SK-N-SH (cell line): ENCODE results near the gene GLIPR1L1. TPM values are rescaled to one million over a fixed set of nuclear protein-coding genes. Genes with fewer than 3 reads are reported as not detected.

Experiments used
- CTCF ChIA-PET: fragments of 300-600, 350-600 bp; formaldehyde crosslinking; extraction: SDS; loops from one replicate; lab custom pipeline; 2021; lab: Yijun Ruan, JAX
- POLR2A ChIA-PET: fragments of 350-600 bp; sonication (Branson Sonifier 250); formaldehyde crosslinking; extraction: SDS; loops from one replicate; lab custom pipeline; 2020; ENCODE audit warnings: antibody characterized with exemption, inconsistent platforms; lab: Yijun Ruan, JAX
- DNase-seq: peaks from one replicate; pipeline ENCODE4 v3.0.0; 2012
- H2AFZ ChIP-seq: fragments of 200-600 bp; sonication (generic); 2 replicates; pipeline ENCODE4 v1.8.1; 2016; ENCODE audit warnings: antibody characterized with exemption, mild to moderate bottlenecking, low read depth
- H3F3A ChIP-seq: fragments of 200-600 bp; sonication (generic); replicated peaks from 2 replicates; pipeline ENCODE3; 2016; ENCODE audit warnings: antibody characterized with exemption, mild to moderate bottlenecking; ENCODE audit not compliant: insufficient read depth
- H3K27ac ChIP-seq, 2 experiments: fragments of 200-500 bp in 1 of 2; fragments of 200-600 bp in 1 of 2; sonication (Bioruptor generic) in 1 of 2; sonication (generic), shearing (Covaris generic) in 1 of 2; 2 replicates each; pipeline versions ENCODE4 v1.5.1 to v1.6.1; 2014 to 2016; ENCODE audit warnings: low read depth in 2 of 2, inconsistent platforms in 1 of 2, low read length in 1 of 2, mild to moderate bottlenecking in 1 of 2, mixed read lengths in 1 of 2
- H3K27me3 ChIP-seq: fragments of 200-600 bp; sonication (generic), shearing (Covaris generic); 2 replicates; pipeline ENCODE4 v1.6.1; 2016; ENCODE audit warnings: mixed run types; ENCODE audit not compliant: insufficient read depth
- H3K36me3 ChIP-seq, 2 experiments: fragments of 200-500 bp in 1 of 2; fragments of 200-600 bp in 1 of 2; sonication (Bioruptor generic) in 1 of 2; sonication (generic) in 1 of 2; replicated peaks in 1 of 2; 2 replicates each; pipeline versions ENCODE3 to v1.5.1; 2014 to 2016; ENCODE audit warnings: low read length in 1 of 2, mild to moderate bottlenecking in 1 of 2; ENCODE audit not compliant: insufficient read depth in 2 of 2, control insufficient read depth in 1 of 2
- H3K4me1 ChIP-seq, 2 experiments: fragments of 200-500 bp in 1 of 2; fragments of 200-600 bp in 1 of 2; sonication (Bioruptor generic) in 1 of 2; sonication (generic), shearing (Covaris generic) in 1 of 2; 2 replicates each; pipeline versions ENCODE4 v1.5.1 to v1.6.1; 2014 to 2016; ENCODE audit warnings: low read depth in 1 of 2, low read length in 1 of 2, mixed run types in 1 of 2; ENCODE audit not compliant: insufficient read depth in 2 of 2, control insufficient read depth in 1 of 2
- H3K4me2 ChIP-seq: fragments of 200-600 bp; sonication (generic), shearing (Covaris generic); 2 replicates; pipeline ENCODE4 v1.6.1; 2017; ENCODE audit warnings: mixed run types
- H3K4me3 ChIP-seq, 2 experiments: fragments of 200-500 bp in 1 of 2; fragments of 200-600 bp in 1 of 2; sonication (Bioruptor generic) in 1 of 2; sonication (generic), shearing (Covaris generic) in 1 of 2; 2 replicates each; pipeline versions ENCODE4 v1.5.1 to v1.8.1; 2014 to 2016; ENCODE audit warnings: low read depth in 2 of 2, inconsistent platforms in 1 of 2, low read length in 1 of 2, mild to moderate bottlenecking in 1 of 2, mixed read lengths in 1 of 2, moderate library complexity in 1 of 2
- H3K79me2 ChIP-seq: fragments of 200-600 bp; sonication (generic); 2 replicates; pipeline ENCODE4 v1.8.1; 2017; ENCODE audit warnings: mild to moderate bottlenecking; ENCODE audit not compliant: insufficient read depth
- H3K9ac ChIP-seq: fragments of 200-600 bp; sonication (generic); 2 replicates; pipeline ENCODE4 v1.6.1; 2017; ENCODE audit warnings: mixed run types
- H3K9me2 ChIP-seq: fragments of 200-600 bp; sonication (generic); 2 replicates; pipeline ENCODE4 v1.6.1; 2017; ENCODE audit warnings: mixed run types
- H3K9me3 ChIP-seq: fragments of 200-600 bp; sonication (generic); 2 replicates; pipeline ENCODE4 v1.6.1; 2017; ENCODE audit warnings: mixed run types, mild to moderate bottlenecking, moderate library complexity
- H4K20me1 ChIP-seq: fragments of 200-600 bp; sonication (generic); 2 replicates; pipeline ENCODE4 v1.6.1; 2017; ENCODE audit warnings: mild to moderate bottlenecking, mixed run types; ENCODE audit not compliant: insufficient read depth
- CTCF ChIP-seq: fragments of 200-600 bp; sonication (generic); IDR thresholded peaks from 2 replicates; pipeline ENCODE4 v1.6.1; 2017; ENCODE audit warnings: antibody characterized with exemption, mild to moderate bottlenecking, moderate library complexity
- ELF1 ChIP-seq: IDR thresholded peaks from 2 replicates; pipeline ENCODE4 v1.4.0; 2012
- EP300 ChIP-seq, 2 experiments: IDR thresholded peaks; 2 replicates each; pipeline versions ENCODE4 v1.4.0 to v1.6.1; 2012; ENCODE audit warnings: borderline replicate concordance in 1 of 2, low read depth in 1 of 2, low read length in 1 of 2
- EZH2phosphoT487 ChIP-seq: fragments of 200-600 bp; sonication (generic); IDR thresholded peaks from 2 replicates; pipeline ENCODE4 v1.6.1; 2017; ENCODE audit warnings: low read depth, mixed run types, mild to moderate bottlenecking, antibody characterized with exemption, moderate library complexity, borderline replicate concordance
- FOSL2 ChIP-seq: IDR thresholded peaks from 2 replicates; pipeline ENCODE4 v1.4.0; 2012; ENCODE audit warnings: low read depth, mild to moderate bottlenecking, moderate library complexity, borderline replicate concordance
- FOXJ3 ChIP-seq: sonication (generic); formaldehyde crosslinking; IDR thresholded peaks from 2 replicates; pipeline ENCODE4 v1.5.1; 2020; ENCODE audit warnings: mild to moderate bottlenecking, missing genetic modification reagents
- GABPA ChIP-seq: IDR thresholded peaks from 2 replicates; pipeline ENCODE4 v1.4.0; 2012; ENCODE audit warnings: low read depth, mild to moderate bottlenecking
- IRF3 ChIP-seq: fragments of 150-350 bp; IDR thresholded peaks from 2 replicates; pipeline ENCODE4 v1.6.1; 2016; ENCODE audit warnings: mild to moderate bottlenecking, low read depth, low read length
- MAX ChIP-seq: IDR thresholded peaks from 2 replicates; pipeline ENCODE4 v1.4.0; 2012; ENCODE audit warnings: low read depth
- MXI1 ChIP-seq: IDR thresholded peaks from 2 replicates; pipeline ENCODE4 v1.6.1; 2012; ENCODE audit warnings: mild to moderate bottlenecking, low read depth, low read length, improper control_type of control experiment
- NFIC ChIP-seq: IDR thresholded peaks from 2 replicates; pipeline ENCODE4 v1.4.0; 2012; ENCODE audit warnings: borderline replicate concordance
- NRF1 ChIP-seq: IDR thresholded peaks from 2 replicates; pipeline ENCODE4 v1.6.1; 2012; ENCODE audit warnings: low read depth, mild to moderate bottlenecking, low read length
- PBX3 ChIP-seq: IDR thresholded peaks from 2 replicates; pipeline ENCODE4; 2012
- POLR2AphosphoS5 ChIP-seq: IDR thresholded peaks from 2 replicates; pipeline ENCODE4 v1.6.1; 2012; ENCODE audit warnings: low read depth, low read length
- RAD21 ChIP-seq: IDR thresholded peaks from 2 replicates; pipeline ENCODE4 v1.6.1; 2012; ENCODE audit warnings: mild to moderate bottlenecking, low read length
- RCOR1 ChIP-seq: fragments of 150-350 bp; IDR thresholded peaks from 2 replicates; pipeline ENCODE4 v1.6.1; 2017; ENCODE audit warnings: antibody characterized with exemption, low read length
- RFX5 ChIP-seq: IDR thresholded peaks from 2 replicates; pipeline ENCODE4 v1.6.1; 2012; ENCODE audit warnings: mild to moderate bottlenecking, improper control_type of control experiment, low read length
- RXRA ChIP-seq: IDR thresholded peaks from 2 replicates; pipeline ENCODE4 v1.4.0; 2012; ENCODE audit warnings: low read depth, mild to moderate bottlenecking, borderline replicate concordance
- SIN3A ChIP-seq: IDR thresholded peaks from 2 replicates; pipeline ENCODE4 v1.6.1; 2012; ENCODE audit warnings: low read depth, mild to moderate bottlenecking, low read length, moderate library complexity, borderline replicate concordance
- SMC3 ChIP-seq: IDR thresholded peaks from 2 replicates; pipeline ENCODE4 v1.6.1; 2012; ENCODE audit warnings: low read depth, low read length, improper control_type of control experiment
- TAF1 ChIP-seq: IDR thresholded peaks from 2 replicates; pipeline ENCODE4 v1.6.1; 2012; ENCODE audit warnings: low read depth, mild to moderate bottlenecking, low read length, moderate library complexity, borderline replicate concordance
- YY1 ChIP-seq: IDR thresholded peaks from 2 replicates; pipeline ENCODE4 v1.4.0; 2012; ENCODE audit warnings: low read depth, mild to moderate bottlenecking
- ZBTB33 ChIP-seq: IDR thresholded peaks from 2 replicates; pipeline ENCODE4 v1.4.0; 2012; ENCODE audit warnings: low read depth, borderline replicate concordance
- WGBS: methylation state at CpG from one replicate; pipeline ENCODE4 v1.1.6; 2017; ENCODE audit warnings: low lambda C conversion rate; 5-methylcytosine and 5-hydroxymethylcytosine counted together
- polyA plus RNA-seq, 3 experiments: library from polyadenylated mRNA; depleted of rRNA; stranded (reverse); fragments of >200 nt; gene quantifications; 2 replicates each; pipeline ENCODE4 v1.2.3, GENCODE V29; 2012

Gene GLIPR1L1
- polyA plus RNA-seq, 1 of the 3 experiments (the other 2 are of a cell fraction), result not detected

GRCh38 chr12:75390156-75390898, 55.9 kb downstream of the GLIPR1L1 start (continued):
- TF ChIP-seq SIN3A (no peak), EZH2phosphoT487 (no peak), NFIC (0 out of 2 replicates have a peak, but pooled peaks have one; percentile 11)

- peaks cover 24% of the 10 kb centered on the region for H3K79me2 ChIP-seq
- H3F3A ChIP-seq, result peaks cover 20% of the 10 kb centered on the region
- no peaks in the 10 kb centered on the region for H3K9me2 ChIP-seq
- H3K4me1 ChIP-seq, result peaks cover 0 to 3% of the 10 kb centered on the region in 2 experiments; a peak in 1 of 4 replicates
- H3K27me3 ChIP-seq, result no peaks in the 10 kb centered on the region
- H2AFZ ChIP-seq, result peak within 1 kb of the TSS; percentile 96
- no peaks in the 10 kb centered on the region for H3K9me3 ChIP-seq
- ChIA-PET POLR2A (interaction anchor here (0.6 to 1.3 kb wide), 3 partner anchors 57 to 164 kb away, joined by 3 to 4 read pairs (median 3); partner anchors contain the start of genes GLIPR1L1 and KRR1), CTCF (interaction anchor here (0.7 to 3.2 kb wide), 22 partner anchors 8 to 957 kb away, joined by 3 to 14 read pairs (median 4); partner anchors contain the start of genes BBS10, GLIPR1L1 and KRR1)
- H3K36me3 ChIP-seq, result peaks cover 0 to 3% of the 10 kb centered on the region in 2 experiments
- DNase-seq, result peak; percentile 87
- TF ChIP-seq TAF1 (peak; percentile 63), NRF1 (peak; percentile 96), MXI1 (peak; percentile 53), ZBTB33 (no peak), SMC3 (peak; percentile 69), POLR2AphosphoS5 (peak; percentile 59), FOSL2 (no peak), PBX3 (peak; percentile 93), ELF1 (peak; percentile 54; the same call in 1 of the 2 replicates), SIN3A (peak; percentile 59; the same call in 1 of the 2 replicates), IRF3 (no peak), CTCF (peak; percentile 87), RXRA (no peak), RAD21 (peak; percentile 65), MAX (peak; percentile 83), NFIC (no peak), GABPA (peak; percentile 70), EP300 (IDR thresholded peaks at IDR 0.05; ENCODE audit: borderline replicate concordance in 1 of 2, low read depth in 1 of 2, low read length in 1 of 2) (no peak; a peak in 1 of 4 replicates), RCOR1 (0 out of 2 replicates have a peak, but pooled peaks have one; percentile 56), FOXJ3 (CRISPR knock-in tag) (no peak), RFX5 (peak; percentile 44; the same call in 1 of the 2 replicates), YY1 (0 out of 2 replicates have a peak, but pooled peaks have one; percentile 42)
- H3K9ac ChIP-seq, result peak within 1 kb of the TSS; percentile 72
- 1% methylated on average over 36 of the region's 36 CpGs for WGBS
- no peaks in the 10 kb centered on the region for H4K20me1 ChIP-seq
- peak within 1 kb of the TSS; percentile 87 to 94 for H3K27ac ChIP-seq
- peak within 1 kb of the TSS; percentile 83 for H3K4me2 ChIP-seq
- H3K4me3 ChIP-seq, result peak within 1 kb of the TSS; percentile 70 to 72
Measured at GRCh38 chr12:75390899-75391538, 56.5 kb downstream of the GLIPR1L1 start, which contains the start of gene GLIPR1L2. Gene GLIPR1L2 (plus strand): TSS chr12:75391089. CDS start chr12:75391117, 28 bp downstream.
